Measurements from ENCODE around the gene PHRF1. TPM values are rescaled to one million over a fixed set of nuclear protein-coding genes. Genes with fewer than 3 reads are reported as not detected.
A peak's percentile ranks its signal among the peaks of the same experiment; 100 is the strongest.

The PHRF1 gene
- total RNA-seq, 1 experiment from 2014 or later, result 45.5 TPM

- Histone ChIP-seq H3K4me1 (ENCODE audit: control insufficient read depth in 1 of 2, insufficient read depth in 2 of 2, low read length in 2 of 2) (peaks cover 0 to 8% of the 10 kb centered on the region in 2 experiments; a peak in 2 of 4 replicates), H3K27me3 (ENCODE audit: insufficient read depth, low read length) (no peaks in the 10 kb centered on the region), H3K9ac (ENCODE audit: low read length) (no peak overlapping the region), H3K79me2 (ENCODE audit: insufficient read depth, low read length) (peaks cover 78% of the 10 kb centered on the region), H3K9me2 (ENCODE audit: insufficient read depth) (no peaks in the 10 kb centered on the region), H2AFZ (ENCODE audit: low read depth, low read length, poor library complexity, severe bottlenecking) (no peak overlapping the region), H3K27ac (ENCODE audit: low read depth, low read length) (0 out of 2 replicates have a peak overlapping the region, but pooled peaks have one; percentile 29), H3K9me3 (ENCODE audit: control insufficient read depth in 1 of 2, insufficient read depth in 1 of 2, low read depth in 1 of 2, low read length in 2 of 2) (no peaks in the 10 kb centered on the region), H4K20me1 (ENCODE audit: insufficient read depth) (no peaks in the 10 kb centered on the region), H3K36me3 (ENCODE audit: control insufficient read depth in 1 of 2, insufficient read depth in 2 of 2, low read length in 2 of 2) (peaks cover 63 to 68% of the 10 kb centered on the region in 2 experiments), H3K4me2 (ENCODE audit: low read length) (no peak overlapping the region), H3K4me3 (replicated peaks in 1 of 2; ENCODE audit: low read depth in 1 of 2, low read length in 2 of 2) (no peak overlapping the region)
- TF ChIP-seq POLR2AphosphoS5 (IDR thresholded peaks at IDR 0.05; ENCODE audit: low read depth, low read length) (no peak), ELF1 (IDR thresholded peaks at IDR 0.05; ENCODE audit: borderline replicate concordance, low read depth) (no peak), FOSL1 (IDR thresholded peaks at IDR 0.05; ENCODE audit: low read depth) (no peak), TCF7L2 (IDR thresholded peaks at IDR 0.05; ENCODE audit: borderline replicate concordance, extremely low read depth, insufficient read depth, insufficient read length) (no peak), SIN3A (IDR thresholded peaks at IDR 0.05; ENCODE audit: low read depth) (no peak), ZNF274 (IDR thresholded peaks at IDR 0.05; ENCODE audit: low read depth, low read length) (no peak), RAD21 (IDR thresholded peaks at IDR 0.05; ENCODE audit: low read depth) (no peak)
- DNase-seq (ENCODE audit: low read depth, low spot score), result no peak
- ChIA-PET CTCF (no interaction called here), RAD21 (ENCODE audit: low non-redundant PET in 1 of 2, low total read pairs in 2 of 2, uncharacterized antibody in 2 of 2, unreplicated experiment in 2 of 2) (no interaction called here), POLR2A (no interaction called here)
- no TSS peak for BruUV-seq (replicated peaks)
- no peak for ATAC-seq
- intact Hi-C loops (cut with micrococcal nuclease), result no loop called here
Observed at GRCh38 chr11:595400-595799, 19.1 kb downstream of the PHRF1 start.

GRCh38 chr11:596374-596773 is 20.1 kb downstream of the PHRF1 start:
- peaks cover 77% of the 10 kb centered on the region for H3K79me2 ChIP-seq (ENCODE audit: insufficient read depth, low read length)
- no peak overlapping the region for H3K27ac ChIP-seq (ENCODE audit: low read depth, low read length)
- H3K9me3 ChIP-seq (ENCODE audit: control insufficient read depth in 1 of 2, insufficient read depth in 1 of 2, low read depth in 1 of 2, low read length in 2 of 2), result no peaks in the 10 kb centered on the region
- no TSS peak for BruUV-seq (replicated peaks)
- ChIA-PET RAD21 (ENCODE audit: low non-redundant PET in 1 of 2, low total read pairs in 2 of 2, uncharacterized antibody in 2 of 2, unreplicated experiment in 2 of 2) (no interaction called here), POLR2A (no interaction called here), CTCF (no interaction called here)
- peaks cover 0 to 8% of the 10 kb centered on the region in 2 experiments; a peak in 2 of 4 replicates for H3K4me1 ChIP-seq (ENCODE audit: control insufficient read depth in 1 of 2, insufficient read depth in 2 of 2, low read length in 2 of 2)
- no peaks in the 10 kb centered on the region for H3K27me3 ChIP-seq (ENCODE audit: insufficient read depth, low read length)
- H4K20me1 ChIP-seq (ENCODE audit: insufficient read depth), result no peaks in the 10 kb centered on the region
- H3K9me2 ChIP-seq (ENCODE audit: insufficient read depth), result no peaks in the 10 kb centered on the region
- intact Hi-C loops (cut with micrococcal nuclease), result no loop called here
- no peak for DNase-seq (ENCODE audit: low read depth, low spot score)
- no peak overlapping the region for H2AFZ ChIP-seq (ENCODE audit: low read depth, low read length, poor library complexity, severe bottlenecking)
- no peak overlapping the region for H3K4me3 ChIP-seq (replicated peaks in 1 of 2; ENCODE audit: low read depth in 1 of 2, low read length in 2 of 2)
- peaks cover 61 to 64% of the 10 kb centered on the region in 2 experiments for H3K36me3 ChIP-seq (ENCODE audit: control insufficient read depth in 1 of 2, insufficient read depth in 2 of 2, low read length in 2 of 2)
- H3K9ac ChIP-seq (ENCODE audit: low read length), result no peak overlapping the region
- no peak for TF ChIP-seq JUND (IDR thresholded peaks at IDR 0.05)
- no peak for TF ChIP-seq CBX3 (IDR thresholded peaks at IDR 0.05; ENCODE audit: low read depth)
- TF ChIP-seq ZBTB33 (IDR thresholded peaks at IDR 0.05; ENCODE audit: extremely low read depth, insufficient replicate concordance, low read length), result no peak
- TF ChIP-seq MAX (IDR thresholded peaks at IDR 0.05), result no peak
- TF ChIP-seq ZNF274 (IDR thresholded peaks at IDR 0.05; ENCODE audit: low read depth, low read length), result no peak
- TF ChIP-seq POLR2AphosphoS5 (IDR thresholded peaks at IDR 0.05; ENCODE audit: low read depth, low read length), result no peak
- TF ChIP-seq RAD21 (IDR thresholded peaks at IDR 0.05; ENCODE audit: low read depth), result no peak
- no peak for TF ChIP-seq EGR1 (IDR thresholded peaks at IDR 0.05; ENCODE audit: low read depth)
- no peak for TF ChIP-seq SIN3A (IDR thresholded peaks at IDR 0.05; ENCODE audit: low read depth)
- no peak for TF ChIP-seq TCF7L2 (IDR thresholded peaks at IDR 0.05; ENCODE audit: borderline replicate concordance, extremely low read depth, insufficient read depth, insufficient read length)
- TF ChIP-seq EZH2phosphoT487 (IDR thresholded peaks at IDR 0.05; ENCODE audit: borderline replicate concordance), result no peak
- TF ChIP-seq FOSL1 (IDR thresholded peaks at IDR 0.05; ENCODE audit: low read depth), result no peak
- no peak for TF ChIP-seq POLR2A (IDR thresholded peaks at IDR 0.05; ENCODE audit: borderline replicate concordance, extremely low read depth, insufficient read depth, insufficient read length)
- TF ChIP-seq CTCF (IDR thresholded peaks at IDR 0.05 in 2 of 3, conservative IDR thresholded peaks at IDR 0.05 in 1 of 3; ENCODE audit: borderline replicate concordance in 1 of 3, insufficient read depth in 1 of 3, low read depth in 2 of 3, low read length in 2 of 3), result no peak
- no peak for TF ChIP-seq CEBPB (IDR thresholded peaks at IDR 0.05; ENCODE audit: low read depth)
- ATAC-seq, result no peak
- no peak overlapping the region for H3K4me2 ChIP-seq (ENCODE audit: low read length)

Measured in HCT116 (cell line).